K562 (cell line): Measurements from ENCODE around the gene FLRT1. TPM values are rescaled to one million over a fixed set of nuclear protein-coding genes. Genes with fewer than 3 reads are reported as not detected.

ENCODE experiments used
- BRF1 ChIP-seq: IDR thresholded peaks from 3 replicates; pipeline ENCODE4 v1.6.1; 2011; ENCODE audit warnings: borderline replicate concordance, mild to moderate bottlenecking; ENCODE audit not compliant: insufficient read length; ENCODE audit errors: extremely low read depth
- CCNT2 ChIP-seq: IDR thresholded peaks from 2 replicates; pipeline ENCODE4 v1.6.1; 2011; ENCODE audit warnings: borderline replicate concordance, low read depth, mild to moderate bottlenecking, moderate library complexity, mixed read lengths, low read length; ENCODE audit not compliant: insufficient read length; ENCODE audit errors: extremely low read depth
- FOXP1 ChIP-seq: sonication (generic); formaldehyde crosslinking; IDR thresholded peaks from 2 replicates; pipeline ENCODE4 v1.8.0; 2022; ENCODE audit warnings: mild to moderate bottlenecking, missing genetic modification reagents
- HDGF ChIP-seq: fragments of 450-650 bp; IDR thresholded peaks from 2 replicates; pipeline ENCODE4 v1.6.1; 2016
- L3MBTL2 ChIP-seq: fragments of 450-650 bp; IDR thresholded peaks from 2 replicates; pipeline ENCODE4 v1.6.1; 2016; ENCODE audit warnings: mild to moderate bottlenecking, moderate library complexity
- MIER1 ChIP-seq: fragments of 450-650 bp; IDR thresholded peaks from 2 replicates; pipeline ENCODE4 v1.6.1; 2016; ENCODE audit warnings: antibody characterized with exemption, mild to moderate bottlenecking, low read depth
- PPARD ChIP-seq: fragments of 250-450 bp; sonication (Bioruptor Pico); IDR thresholded peaks from 2 replicates; pipeline ENCODE4 v1.8.0; 2022; ENCODE audit warnings: inconsistent platforms, mild to moderate bottlenecking, moderate library complexity
- RAD21 ChIP-seq, 2 experiments: fragments of 250-450 bp in 1 of 2; fragments of 450-650 bp in 1 of 2; sonication (Bioruptor Pico) in 1 of 2; formaldehyde crosslinking in 1 of 2; IDR thresholded peaks in 1 of 2; conservative IDR thresholded peaks in 1 of 2; 2 replicates each; pipeline versions ENCODE4 v1.4.0 to v1.8.0; 2020 to 2022; ENCODE audit warnings: mild to moderate bottlenecking in 2 of 2, moderate library complexity in 1 of 2
- TAF15 ChIP-seq: fragments of 200-400 bp; formaldehyde crosslinking; IDR thresholded peaks from 2 replicates; pipeline ENCODE4 v1.6.1; 2017; ENCODE audit warnings: mild to moderate bottlenecking, low read depth, low read length, moderate library complexity
- TOE1 ChIP-seq, 2 experiments: fragments of 450-650 bp in 1 of 2; sonication (generic) in 1 of 2; formaldehyde crosslinking in 1 of 2; IDR thresholded peaks; 2 replicates each; pipeline versions ENCODE4 v1.7.1 to v1.8.0; 2016 to 2022; ENCODE audit warnings: borderline replicate concordance in 2 of 2, mild to moderate bottlenecking in 2 of 2, antibody characterized with exemption in 1 of 2, inconsistent platforms in 1 of 2, low read depth in 1 of 2, missing genetic modification reagents in 1 of 2, moderate library complexity in 1 of 2
- ZNF354B ChIP-seq: fragments of 250-450 bp; sonication (Bioruptor Pico); IDR thresholded peaks from 2 replicates; pipeline ENCODE4 v1.4.0; 2020
- ZNF436 ChIP-seq: fragments of 250-450, 450-650 bp; sonication (Bioruptor Pico); formaldehyde crosslinking; IDR thresholded peaks from 2 replicates; pipeline ENCODE4 v1.7.0; 2020; ENCODE audit warnings: mild to moderate bottlenecking
- ZNF584 ChIP-seq: fragments of 200-800 bp; sonication (Bioruptor generic); IDR thresholded peaks from 2 replicates; pipeline ENCODE4 v1.6.1; 2016; ENCODE audit warnings: low read depth, mild to moderate bottlenecking, missing genetic modification characterization, missing compliant biosample characterization
- ZNF75A ChIP-seq: fragments of 450-650 bp; formaldehyde crosslinking; IDR thresholded peaks from 2 replicates; pipeline ENCODE4 v1.4.0; 2020; ENCODE audit warnings: mild to moderate bottlenecking
- ZNF76 ChIP-seq: fragments of 250-450 bp; sonication (Bioruptor Pico); IDR thresholded peaks from 2 replicates; pipeline ENCODE4 v1.4.0; 2020; ENCODE audit warnings: mild to moderate bottlenecking, moderate library complexity, borderline replicate concordance
- ZNF766 ChIP-seq: fragments of 200-800 bp; sonication (Bioruptor generic); conservative IDR thresholded peaks from 2 replicates; pipeline ENCODE4 v1.6.1; 2016; ENCODE audit warnings: missing genetic modification characterization, missing compliant biosample characterization
- ZSCAN29 ChIP-seq: fragments of 450-650 bp; IDR thresholded peaks from 2 replicates; pipeline ENCODE4 v1.6.1; 2017
- polyA plus RNA-seq, 8 experiments: library from polyadenylated mRNA; depleted of rRNA in 4 of 8; stranded (reverse) in 5 of 8; unstranded in 3 of 8; fragments of >200 nt; fragmentation: Nextera tagmentation in 2 of 8; fragmentation: Illumina TruSeq in 1 of 8; extraction: Ambion mirVana in 2 of 8; extraction: Trizol in 1 of 8; gene quantifications; 2 replicates each; pipeline versions ENCODE4 v1.2.1 to v1.2.3, GENCODE V29; 2011 to 2014; ENCODE audit warnings: inconsistent platforms in 1 of 8, missing spikeins in 1 of 8
- total RNA-seq, 7 experiments: library from RNA; depleted of rRNA in 6 of 7; stranded (reverse); fragments of >200 nt in 6 of 7; fragmentation: Illumina TruSeq in 2 of 7; extraction: Trizol in 2 of 7; gene quantifications; 2 replicates each; pipeline versions ENCODE4 v1.2.1 to v1.2.3, GENCODE V29; 2011 to 2021; ENCODE audit warnings: low replicate concordance in 1 of 7
- TF ChIP-seq, protein P1 (sequence below): sonication (generic); formaldehyde crosslinking; IDR thresholded peaks from 2 replicates; pipeline ENCODE4 v1.8.1; 2023; ENCODE audit warnings: mild to moderate bottlenecking, missing genetic modification reagents
- TF ChIP-seq, protein P2 (sequence below): fragments of 450-650 bp; formaldehyde crosslinking; IDR thresholded peaks from 2 replicates; pipeline ENCODE4 v1.4.0; 2020; ENCODE audit warnings: mild to moderate bottlenecking, moderate library complexity
- TF ChIP-seq, protein P3 (sequence below): fragments of 250-450 bp; sonication (Bioruptor Pico); IDR thresholded peaks from 2 replicates; pipeline ENCODE4 v1.4.0; 2020; ENCODE audit warnings: mild to moderate bottlenecking
- TF ChIP-seq, protein P4 (sequence below): IDR thresholded peaks from 2 replicates; pipeline ENCODE4 v1.6.1; 2016; ENCODE audit warnings: missing genetic modification characterization, missing compliant biosample characterization

Gene FLRT1
- total and polyA plus RNA-seq, 9 of the 15 experiments (the other 6 are each of a cell fraction or from before 2014, with no cell fraction given): not detected

DNA sequence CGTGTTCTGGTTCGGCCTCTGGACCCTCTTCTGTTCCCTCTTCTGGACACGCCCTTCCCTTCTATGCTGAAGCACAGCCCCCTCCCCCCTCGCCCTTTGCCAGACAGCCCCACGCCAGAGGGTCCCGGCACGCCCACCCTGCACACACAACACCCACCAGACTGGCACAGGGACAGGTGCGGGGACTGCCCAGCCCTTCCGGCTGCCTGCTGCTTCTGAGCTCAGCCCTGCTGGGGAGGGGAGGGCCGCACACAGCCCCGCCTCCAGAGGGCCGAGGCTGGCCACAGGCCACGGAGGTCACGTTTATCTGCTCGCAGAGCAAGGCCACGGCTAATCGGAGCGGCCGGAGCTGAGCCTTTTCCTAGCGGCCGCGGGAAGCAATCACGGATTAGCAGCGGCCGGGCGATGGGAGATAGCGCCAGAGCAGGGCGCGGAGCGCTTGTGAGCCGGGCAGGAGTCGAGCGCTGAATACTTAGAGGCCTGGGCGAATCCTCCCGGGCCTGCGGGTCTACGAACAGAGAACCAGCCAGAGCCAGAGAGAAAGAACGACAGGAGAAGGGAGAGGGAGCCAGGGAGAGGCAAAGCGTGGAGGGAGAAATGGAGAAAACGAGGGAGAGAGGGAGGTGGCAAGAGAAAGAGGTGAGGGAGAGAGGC lies 28.0 kb upstream of the FLRT1 start (continued):
- TF ChIP-seq, protein P1, sequence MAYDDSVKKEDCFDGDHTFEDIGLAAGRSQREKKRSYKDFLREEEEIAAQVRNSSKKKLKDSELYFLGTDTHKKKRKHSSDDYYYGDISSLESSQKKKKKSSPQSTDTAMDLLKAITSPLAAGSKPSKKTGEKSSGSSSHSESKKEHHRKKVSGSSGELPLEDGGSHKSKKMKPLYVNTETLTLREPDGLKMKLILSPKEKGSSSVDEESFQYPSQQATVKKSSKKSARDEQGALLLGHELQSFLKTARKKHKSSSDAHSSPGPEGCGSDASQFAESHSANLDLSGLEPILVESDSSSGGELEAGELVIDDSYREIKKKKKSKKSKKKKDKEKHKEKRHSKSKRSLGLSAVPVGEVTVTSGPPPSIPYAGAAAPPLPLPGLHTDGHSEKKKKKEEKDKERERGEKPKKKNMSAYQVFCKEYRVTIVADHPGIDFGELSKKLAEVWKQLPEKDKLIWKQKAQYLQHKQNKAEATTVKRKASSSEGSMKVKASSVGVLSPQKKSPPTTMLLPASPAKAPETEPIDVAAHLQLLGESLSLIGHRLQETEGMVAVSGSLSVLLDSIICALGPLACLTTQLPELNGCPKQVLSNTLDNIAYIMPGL (CRISPR knock-in tag): 0 out of 2 replicates have a peak, but pooled peaks have one; percentile 40
- TF ChIP-seq ZNF76 (CRISPR knock-in tag) (no peak), ZNF436 (CRISPR knock-in tag) (no peak), ZNF75A (CRISPR knock-in tag) (no peak), HDGF (no peak), RAD21 (CRISPR knock-in tag; conservative IDR thresholded peaks at IDR 0.05 in 1 of 2, IDR thresholded peaks at IDR 0.05 in 1 of 2) (peak; percentile 39 to 53), ZSCAN29 (no peak), TAF15 (no peak), MIER1 (no peak), ZNF766 (CRISPR knock-in tag) (no peak), TOE1 (IDR thresholded peaks at IDR 0.05; ENCODE audit: borderline replicate concordance) (peak; percentile 70; the same call in 1 of the 2 replicates), TOE1 (CRISPR knock-in tag; IDR thresholded peaks at IDR 0.05; ENCODE audit: borderline replicate concordance, low read depth) (no peak), L3MBTL2 (peak; percentile 23; the same call in 1 of the 2 replicates), BRF1 (no peak), ZNF354B (CRISPR knock-in tag) (no peak), CCNT2 (peak; percentile 97), PPARD (CRISPR knock-in tag) (no peak), ZNF584 (CRISPR knock-in tag) (peak; percentile 76; the same call in 1 of the 2 replicates), FOXP1 (CRISPR knock-in tag) (no peak)
- TF ChIP-seq, protein P2, sequence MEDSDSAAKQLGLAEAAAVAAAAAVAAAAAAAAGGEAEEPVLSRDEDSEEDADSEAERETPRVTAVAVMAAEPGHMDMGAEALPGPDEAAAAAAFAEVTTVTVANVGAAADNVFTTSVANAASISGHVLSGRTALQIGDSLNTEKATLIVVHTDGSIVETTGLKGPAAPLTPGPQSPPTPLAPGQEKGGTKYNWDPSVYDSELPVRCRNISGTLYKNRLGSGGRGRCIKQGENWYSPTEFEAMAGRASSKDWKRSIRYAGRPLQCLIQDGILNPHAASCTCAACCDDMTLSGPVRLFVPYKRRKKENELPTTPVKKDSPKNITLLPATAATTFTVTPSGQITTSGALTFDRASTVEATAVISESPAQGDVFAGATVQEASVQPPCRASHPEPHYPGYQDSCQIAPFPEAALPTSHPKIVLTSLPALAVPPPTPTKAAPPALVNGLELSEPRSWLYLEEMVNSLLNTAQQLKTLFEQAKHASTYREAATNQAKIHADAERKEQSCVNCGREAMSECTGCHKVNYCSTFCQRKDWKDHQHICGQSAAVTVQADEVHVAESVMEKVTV (CRISPR knock-in tag): 0 out of 2 replicates have a peak, but pooled peaks have one; percentile 17
- TF ChIP-seq, protein P3, sequence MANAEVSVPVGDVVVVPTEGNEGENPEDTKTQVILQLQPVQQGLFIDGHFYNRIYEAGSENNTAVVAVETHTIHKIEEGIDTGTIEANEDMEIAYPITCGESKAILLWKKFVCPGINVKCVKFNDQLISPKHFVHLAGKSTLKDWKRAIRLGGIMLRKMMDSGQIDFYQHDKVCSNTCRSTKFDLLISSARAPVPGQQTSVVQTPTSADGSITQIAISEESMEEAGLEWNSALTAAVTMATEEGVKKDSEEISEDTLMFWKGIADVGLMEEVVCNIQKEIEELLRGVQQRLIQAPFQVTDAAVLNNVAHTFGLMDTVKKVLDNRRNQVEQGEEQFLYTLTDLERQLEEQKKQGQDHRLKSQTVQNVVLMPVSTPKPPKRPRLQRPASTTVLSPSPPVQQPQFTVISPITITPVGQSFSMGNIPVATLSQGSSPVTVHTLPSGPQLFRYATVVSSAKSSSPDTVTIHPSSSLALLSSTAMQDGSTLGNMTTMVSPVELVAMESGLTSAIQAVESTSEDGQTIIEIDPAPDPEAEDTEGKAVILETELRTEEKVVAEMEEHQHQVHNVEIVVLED (CRISPR knock-in tag): no peak
- TF ChIP-seq, protein P4, sequence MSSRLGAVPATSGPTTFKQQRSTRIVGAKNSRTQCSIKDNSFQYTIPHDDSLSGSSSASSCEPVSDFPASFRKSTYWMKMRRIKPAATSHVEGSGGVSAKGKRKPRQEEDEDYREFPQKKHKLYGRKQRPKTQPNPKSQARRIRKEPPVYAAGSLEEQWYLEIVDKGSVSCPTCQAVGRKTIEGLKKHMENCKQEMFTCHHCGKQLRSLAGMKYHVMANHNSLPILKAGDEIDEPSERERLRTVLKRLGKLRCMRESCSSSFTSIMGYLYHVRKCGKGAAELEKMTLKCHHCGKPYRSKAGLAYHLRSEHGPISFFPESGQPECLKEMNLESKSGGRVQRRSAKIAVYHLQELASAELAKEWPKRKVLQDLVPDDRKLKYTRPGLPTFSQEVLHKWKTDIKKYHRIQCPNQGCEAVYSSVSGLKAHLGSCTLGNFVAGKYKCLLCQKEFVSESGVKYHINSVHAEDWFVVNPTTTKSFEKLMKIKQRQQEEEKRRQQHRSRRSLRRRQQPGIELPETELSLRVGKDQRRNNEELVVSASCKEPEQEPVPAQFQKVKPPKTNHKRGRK (tag): peak; percentile 60
